ENCODE data around the gene EHF. TPM values are rescaled to one million over a fixed set of nuclear protein-coding genes. Genes with fewer than 3 reads are reported as not detected.
"Not testable (repeated sequence)": the region's sequence is repeated elsewhere in the genome, so short reads cannot be mapped to it uniquely, and the experiment has no call there.

EHF gene
- total RNA-seq, 1 donor from 2014 or later, result not detected

GRCh38 chr11:34588023-34588422, 32.9 kb upstream of the EHF start:
- Mint-ChIP-seq H3K4me3 (ENCODE audit: unreplicated experiment) (no peak overlapping the region), H3K27ac (ENCODE audit: unreplicated experiment) (no peak overlapping the region), H3K27me3 (ENCODE audit: low read depth) (peaks cover 42% of the 10 kb centered on the region), H3K9me3 (ENCODE audit: low read depth) (peaks cover 7% of the 10 kb centered on the region), H3K4me1 (ENCODE audit: low read depth) (peaks cover 4% of the 10 kb centered on the region), H3K36me3 (ENCODE audit: low read depth) (peaks cover 3% of the 10 kb centered on the region)
- no peak for TF ChIP-seq CTCF (IDR thresholded peaks at IDR 0.05)
- no peak for DNase-seq (ENCODE audit: low spot score)

- no peak for DNase-seq (ENCODE audit: low spot score)
- H3K9me3 Mint-ChIP-seq (ENCODE audit: low read depth), result peaks cover 12% of the 10 kb centered on the region
- H3K36me3 Mint-ChIP-seq (ENCODE audit: low read depth), result peaks cover 5% of the 10 kb centered on the region
- TF ChIP-seq CTCF (IDR thresholded peaks at IDR 0.05), result no peak
- H3K4me1 Mint-ChIP-seq (ENCODE audit: low read depth), result peaks cover 4% of the 10 kb centered on the region
- no peak overlapping the region for H3K27ac Mint-ChIP-seq (ENCODE audit: unreplicated experiment)
- no peak overlapping the region for H3K4me3 Mint-ChIP-seq (ENCODE audit: unreplicated experiment)
- peaks cover 42% of the 10 kb centered on the region for H3K27me3 Mint-ChIP-seq (ENCODE audit: low read depth)
Measured at GRCh38 chr11:34588701-34589100, 32.2 kb upstream of the EHF start.

GRCh38 chr11:34589177-34589576, 31.7 kb upstream of the EHF start:
- H3K27me3 Mint-ChIP-seq (ENCODE audit: low read depth), result peaks cover 40% of the 10 kb centered on the region
- H3K4me3 Mint-ChIP-seq (ENCODE audit: unreplicated experiment), result not testable (repeated sequence)

GRCh38 chr11:34593085-34593484, 27.8 kb upstream of the EHF start:
- Mint-ChIP-seq H3K27me3 (ENCODE audit: low read depth) (peaks cover 22% of the 10 kb centered on the region), H3K27ac (ENCODE audit: unreplicated experiment) (no peak overlapping the region), H3K4me3 (ENCODE audit: unreplicated experiment) (no peak overlapping the region), H3K9me3 (ENCODE audit: low read depth) (peaks cover 16% of the 10 kb centered on the region), H3K4me1 (ENCODE audit: low read depth) (no peaks in the 10 kb centered on the region), H3K36me3 (ENCODE audit: low read depth) (peaks cover 8% of the 10 kb centered on the region)
- no peak for TF ChIP-seq CTCF (IDR thresholded peaks at IDR 0.05)
- no peak for DNase-seq (ENCODE audit: low spot score)

More at GRCh38 chr11:34589177-34589576, 31.7 kb upstream of the EHF start:
- not testable (repeated sequence) for H3K36me3 Mint-ChIP-seq (ENCODE audit: low read depth); DNase-seq (ENCODE audit: low spot score); H3K27ac Mint-ChIP-seq (ENCODE audit: unreplicated experiment); H3K4me1 Mint-ChIP-seq (ENCODE audit: low read depth)
- peaks cover 16% of the 10 kb centered on the region for H3K9me3 Mint-ChIP-seq (ENCODE audit: low read depth)

GRCh38 chr11:34594603-34595002, 26.3 kb upstream of the EHF start:
- Mint-ChIP-seq H3K4me1 (ENCODE audit: low read depth) (peaks cover 4% of the 10 kb centered on the region), H3K9me3 (ENCODE audit: low read depth) (peaks cover 16% of the 10 kb centered on the region), H3K4me3 (ENCODE audit: unreplicated experiment) (no peak overlapping the region), H3K27ac (ENCODE audit: unreplicated experiment) (no peak overlapping the region), H3K27me3 (ENCODE audit: low read depth) (peaks cover 15% of the 10 kb centered on the region), H3K36me3 (ENCODE audit: low read depth) (peaks cover 8% of the 10 kb centered on the region)
- TF ChIP-seq CTCF (IDR thresholded peaks at IDR 0.05), result no peak
- DNase-seq (ENCODE audit: low spot score), result no peak

GRCh38 chr11:34595391-34595790, 25.5 kb upstream of the EHF start:
- H3K36me3 Mint-ChIP-seq (ENCODE audit: low read depth), result peaks cover 8% of the 10 kb centered on the region
- no peak overlapping the region for H3K4me3 Mint-ChIP-seq (ENCODE audit: unreplicated experiment)
- peaks cover 15% of the 10 kb centered on the region for H3K27me3 Mint-ChIP-seq (ENCODE audit: low read depth)
- DNase-seq (ENCODE audit: low spot score), result no peak
- peaks cover 7% of the 10 kb centered on the region for H3K4me1 Mint-ChIP-seq (ENCODE audit: low read depth)
- TF ChIP-seq CTCF (IDR thresholded peaks at IDR 0.05), result no peak
- H3K27ac Mint-ChIP-seq (ENCODE audit: unreplicated experiment), result no peak overlapping the region
- H3K9me3 Mint-ChIP-seq (ENCODE audit: low read depth), result peaks cover 16% of the 10 kb centered on the region

All from chondrocyte (in vitro differentiated cells).